ENCODE results near the gene LRP2.

The LRP2 gene

GRCh38 chr2:169108099-169108884, 254.0 kb downstream of the LRP2 start:
- in situ Hi-C loops (cut with MboI; ENCODE audit: low sequenced_read_pairs, unreplicated experiment) = no loop called here
- no peak for DNase-seq (ENCODE audit: low spot score)
- TF ChIP-seq CTCF (IDR thresholded peaks at IDR 0.05; ENCODE audit: borderline replicate concordance, control extremely low read depth, extremely low read depth, insufficient read depth, missing control alignments) = no peak

GRCh38 chr2:169107645-169108044, 254.7 kb downstream of the LRP2 start:
- in situ Hi-C loops (cut with MboI; ENCODE audit: low sequenced_read_pairs, unreplicated experiment) = no loop called here
- no peak for DNase-seq (ENCODE audit: low spot score)
- no peak for TF ChIP-seq CTCF (IDR thresholded peaks at IDR 0.05; ENCODE audit: borderline replicate concordance, control extremely low read depth, extremely low read depth, insufficient read depth, missing control alignments)

- no peak for DNase-seq (ENCODE audit: low spot score)
- no peak for TF ChIP-seq CTCF (IDR thresholded peaks at IDR 0.05; ENCODE audit: borderline replicate concordance, control extremely low read depth, extremely low read depth, insufficient read depth, missing control alignments)
- in situ Hi-C loops (cut with MboI; ENCODE audit: low sequenced_read_pairs, unreplicated experiment) = no loop called here
Observed at GRCh38 chr2:169106563-169107545, 255.5 kb downstream of the LRP2 start.

GRCh38 chr2:169106134-169106533, 256.2 kb downstream of the LRP2 start:
- DNase-seq (ENCODE audit: low spot score) = no peak
- in situ Hi-C loops (cut with MboI; ENCODE audit: low sequenced_read_pairs, unreplicated experiment) = no loop called here
- no peak for TF ChIP-seq CTCF (IDR thresholded peaks at IDR 0.05; ENCODE audit: borderline replicate concordance, control extremely low read depth, extremely low read depth, insufficient read depth, missing control alignments)

GRCh38 chr2:169105476-169105875, 256.9 kb downstream of the LRP2 start:
- no peak for TF ChIP-seq CTCF (IDR thresholded peaks at IDR 0.05; ENCODE audit: borderline replicate concordance, control extremely low read depth, extremely low read depth, insufficient read depth, missing control alignments)
- DNase-seq (ENCODE audit: low spot score) = no peak
- in situ Hi-C loops (cut with MboI; ENCODE audit: low sequenced_read_pairs, unreplicated experiment) = no loop called here

GRCh38 chr2:169104848-169105247, 257.5 kb downstream of the LRP2 start:
- no peak for TF ChIP-seq CTCF (IDR thresholded peaks at IDR 0.05; ENCODE audit: borderline replicate concordance, control extremely low read depth, extremely low read depth, insufficient read depth, missing control alignments)

More at GRCh38 chr2:169104848-169105247, 257.5 kb downstream of the LRP2 start:
- no peak for DNase-seq (ENCODE audit: low spot score)
- in situ Hi-C loops (cut with MboI; ENCODE audit: low sequenced_read_pairs, unreplicated experiment) = no loop called here
